Endothelial cell (in vitro differentiated cells): ENCODE data around the gene TLDC2. TPM values are rescaled to one million over a fixed set of nuclear protein-coding genes. Genes with fewer than 3 reads are reported as not detected.

ENCODE experiments used
- DNase-seq: peaks from one replicate; pipeline ENCODE4 v3.0.0; 2021; ENCODE audit warnings: low spot score
- H3K27ac Mint-ChIP-seq: one replicate; pipeline ENCODE4 v1.8.0; 2021; ENCODE audit warnings: mixed read lengths, inconsistent platforms; ENCODE audit not compliant: unreplicated experiment
- H3K27me3 Mint-ChIP-seq: one replicate; pipeline ENCODE4 v1.8.0; 2021; ENCODE audit warnings: mild to moderate bottlenecking, moderate library complexity, mixed read lengths, inconsistent platforms; ENCODE audit not compliant: unreplicated experiment
- H3K36me3 Mint-ChIP-seq: one replicate; pipeline ENCODE4 v1.8.0; 2021; ENCODE audit warnings: mild to moderate bottlenecking, low read depth, mixed read lengths, inconsistent platforms; ENCODE audit not compliant: unreplicated experiment
- H3K4me1 Mint-ChIP-seq: one replicate; pipeline ENCODE4 v1.8.0; 2021; ENCODE audit warnings: mild to moderate bottlenecking, mixed read lengths, inconsistent platforms; ENCODE audit not compliant: unreplicated experiment
- H3K4me3 Mint-ChIP-seq: one replicate; pipeline ENCODE4 v1.8.0; 2021; ENCODE audit warnings: mild to moderate bottlenecking, mixed read lengths, inconsistent platforms; ENCODE audit not compliant: unreplicated experiment
- H3K9me3 Mint-ChIP-seq: one replicate; pipeline ENCODE4 v1.8.0; 2021; ENCODE audit warnings: mixed read lengths, inconsistent platforms; ENCODE audit not compliant: unreplicated experiment
- total RNA-seq: library from RNA; stranded (reverse); fragmentation: NEBNext Ultra II Directional; extraction: Animal tissue kit (Norgen Biotek cat#: 25700); gene quantifications from one replicate; pipeline ENCODE4 v1.2.1, GENCODE V29; 2021; ENCODE audit not compliant: unreplicated experiment
- TF ChIP-seq, protein P1 (sequence below): fragments of 200-600 bp; sonication (generic); IDR thresholded peaks from one replicate; pipeline ENCODE4 v1.5.0; 2021; ENCODE audit warnings: antibody characterized with exemption; ENCODE audit not compliant: unreplicated experiment

Gene TLDC2
- total RNA-seq, 1 donor from 2014 or later = not detected

DNA sequence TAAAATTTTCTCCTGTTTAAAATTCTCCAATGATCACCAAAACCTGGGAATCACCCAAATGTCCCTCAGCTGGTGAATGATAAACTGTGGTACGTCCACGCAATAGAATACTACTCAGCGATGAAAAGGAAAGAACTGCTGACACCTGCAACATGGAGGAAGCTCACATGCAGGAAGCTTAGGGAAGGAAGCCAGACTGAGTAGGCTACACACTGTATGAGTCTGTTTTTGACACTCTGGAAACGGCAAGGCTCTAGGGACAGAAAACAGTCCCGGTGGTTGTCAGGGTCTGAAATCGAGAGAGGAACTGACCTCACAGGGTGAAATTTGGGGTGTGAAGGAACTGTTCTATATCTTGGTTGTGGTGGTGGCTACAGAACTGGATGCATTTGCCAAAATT, 25.2 kb upstream of the TLDC2 start:
- H3K4me1 Mint-ChIP-seq = peaks cover 18% of the 10 kb centered on the region
- H3K4me3 Mint-ChIP-seq = no peak overlapping the region
- H3K9me3 Mint-ChIP-seq = no peaks in the 10 kb centered on the region
- no peaks in the 10 kb centered on the region for H3K36me3 Mint-ChIP-seq
- peaks cover 4% of the 10 kb centered on the region for H3K27me3 Mint-ChIP-seq
- DNase-seq = no peak
- TF ChIP-seq, protein P1, sequence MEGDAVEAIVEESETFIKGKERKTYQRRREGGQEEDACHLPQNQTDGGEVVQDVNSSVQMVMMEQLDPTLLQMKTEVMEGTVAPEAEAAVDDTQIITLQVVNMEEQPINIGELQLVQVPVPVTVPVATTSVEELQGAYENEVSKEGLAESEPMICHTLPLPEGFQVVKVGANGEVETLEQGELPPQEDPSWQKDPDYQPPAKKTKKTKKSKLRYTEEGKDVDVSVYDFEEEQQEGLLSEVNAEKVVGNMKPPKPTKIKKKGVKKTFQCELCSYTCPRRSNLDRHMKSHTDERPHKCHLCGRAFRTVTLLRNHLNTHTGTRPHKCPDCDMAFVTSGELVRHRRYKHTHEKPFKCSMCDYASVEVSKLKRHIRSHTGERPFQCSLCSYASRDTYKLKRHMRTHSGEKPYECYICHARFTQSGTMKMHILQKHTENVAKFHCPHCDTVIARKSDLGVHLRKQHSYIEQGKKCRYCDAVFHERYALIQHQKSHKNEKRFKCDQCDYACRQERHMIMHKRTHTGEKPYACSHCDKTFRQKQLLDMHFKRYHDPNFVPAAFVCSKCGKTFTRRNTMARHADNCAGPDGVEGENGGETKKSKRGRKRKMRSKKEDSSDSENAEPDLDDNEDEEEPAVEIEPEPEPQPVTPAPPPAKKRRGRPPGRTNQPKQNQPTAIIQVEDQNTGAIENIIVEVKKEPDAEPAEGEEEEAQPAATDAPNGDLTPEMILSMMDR = no peak
- H3K27ac Mint-ChIP-seq = no peak overlapping the region

DNA sequence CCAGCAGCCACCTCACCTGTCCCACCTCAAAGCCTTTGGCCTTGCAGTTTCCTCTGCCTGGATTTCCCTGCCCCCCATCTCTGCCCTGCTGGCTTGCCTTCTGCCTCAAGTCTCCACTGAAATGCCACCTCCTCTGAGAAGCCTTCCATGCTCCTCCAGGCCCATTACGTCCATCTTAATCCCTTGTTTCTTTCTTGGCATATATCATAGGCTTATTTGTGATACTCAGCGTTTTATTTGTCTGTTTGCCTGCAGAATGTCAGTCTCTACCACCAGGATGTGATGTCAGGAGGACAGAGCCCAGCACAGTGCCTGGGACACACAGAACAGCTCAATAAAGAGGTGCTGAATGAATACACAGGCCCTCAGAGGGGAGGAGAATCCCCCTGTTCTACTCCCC, 24.4 kb upstream of the TLDC2 start:
- TF ChIP-seq, protein P1 = no peak
- DNase-seq = no peak
- Mint-ChIP-seq H3K4me3 (no peak overlapping the region), H3K27ac (no peak overlapping the region), H3K4me1 (peaks cover 24% of the 10 kb centered on the region), H3K27me3 (peaks cover 8% of the 10 kb centered on the region), H3K9me3 (no peaks in the 10 kb centered on the region), H3K36me3 (no peaks in the 10 kb centered on the region)

DNA sequence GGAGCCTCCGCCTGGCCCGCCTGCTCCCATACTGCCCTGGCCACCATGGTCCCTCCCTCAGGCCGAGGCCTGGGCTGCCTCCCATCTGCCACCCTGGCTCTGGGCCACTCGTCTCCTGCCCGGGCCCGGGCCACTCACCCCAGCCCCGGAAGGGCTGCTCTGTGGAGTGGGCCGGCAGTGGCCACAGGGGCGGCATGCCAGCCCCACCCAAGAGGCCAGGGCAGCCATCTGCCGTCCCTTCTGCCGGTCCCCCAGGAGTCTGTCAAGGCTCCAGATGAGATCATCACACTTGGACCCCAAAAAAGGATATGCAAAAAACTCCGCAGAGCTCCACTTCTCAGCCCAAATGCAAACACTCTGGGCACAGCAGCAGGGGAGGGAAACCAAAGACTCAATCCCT, 23.8 kb upstream of the TLDC2 start:
- Mint-ChIP-seq H3K4me3 (no peak overlapping the region), H3K9me3 (no peaks in the 10 kb centered on the region), H3K27me3 (peaks cover 8% of the 10 kb centered on the region), H3K4me1 (peaks cover 31% of the 10 kb centered on the region), H3K36me3 (peaks cover 5% of the 10 kb centered on the region), H3K27ac (no peak overlapping the region)
- TF ChIP-seq, protein P1 = no peak
- no peak for DNase-seq

DNA sequence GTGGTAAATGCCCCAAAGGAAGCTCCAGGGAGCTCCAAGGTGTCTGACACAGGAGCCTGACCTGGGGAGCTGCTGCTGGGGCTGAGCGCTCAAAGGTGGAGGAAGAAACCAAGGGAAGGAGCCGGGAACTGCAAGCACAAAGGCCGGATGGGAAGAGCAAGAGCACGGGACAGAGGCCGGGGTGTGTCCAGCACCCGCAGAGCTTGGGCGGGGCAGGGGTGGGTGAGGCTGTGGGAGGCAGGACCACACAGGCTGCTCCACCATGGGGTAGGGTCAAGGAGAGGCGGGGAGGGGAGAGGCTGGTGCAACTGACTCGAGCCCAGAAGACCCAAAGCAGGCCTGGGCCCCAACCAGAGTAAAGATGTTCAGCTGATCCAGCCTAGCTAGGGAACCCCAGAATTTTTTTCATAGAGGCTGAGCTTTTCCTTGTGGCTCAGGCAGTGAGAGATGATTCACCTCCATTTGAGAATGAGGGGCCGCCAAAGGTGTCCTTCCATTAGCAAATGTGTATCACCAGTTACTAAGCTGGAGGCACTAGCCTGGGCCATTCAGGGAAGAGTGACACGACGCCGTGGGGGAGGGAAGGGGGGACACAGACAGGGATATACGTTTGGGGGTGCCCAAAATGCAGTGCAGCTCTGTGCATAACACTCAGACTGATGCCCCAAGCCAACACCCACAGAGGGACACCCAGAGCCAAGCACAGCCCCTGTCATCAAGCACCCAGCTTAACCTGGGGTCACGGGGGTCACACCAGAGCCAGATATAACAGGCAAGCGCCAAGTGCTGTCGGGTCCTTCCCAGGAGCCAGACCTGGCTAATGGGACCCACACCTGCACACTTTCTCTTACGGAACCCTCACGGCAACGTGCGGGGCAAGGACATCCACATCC, 21.3 kb upstream of the TLDC2 start:
- H3K4me3 Mint-ChIP-seq = no peak overlapping the region
- peaks cover 14% of the 10 kb centered on the region for H3K27me3 Mint-ChIP-seq
- no peak for DNase-seq
- H3K9me3 Mint-ChIP-seq = no peaks in the 10 kb centered on the region
- TF ChIP-seq, protein P1 = no peak
- peaks cover 53% of the 10 kb centered on the region for H3K4me1 Mint-ChIP-seq
- peaks cover 7% of the 10 kb centered on the region for H3K36me3 Mint-ChIP-seq
- no peak overlapping the region for H3K27ac Mint-ChIP-seq

DNA sequence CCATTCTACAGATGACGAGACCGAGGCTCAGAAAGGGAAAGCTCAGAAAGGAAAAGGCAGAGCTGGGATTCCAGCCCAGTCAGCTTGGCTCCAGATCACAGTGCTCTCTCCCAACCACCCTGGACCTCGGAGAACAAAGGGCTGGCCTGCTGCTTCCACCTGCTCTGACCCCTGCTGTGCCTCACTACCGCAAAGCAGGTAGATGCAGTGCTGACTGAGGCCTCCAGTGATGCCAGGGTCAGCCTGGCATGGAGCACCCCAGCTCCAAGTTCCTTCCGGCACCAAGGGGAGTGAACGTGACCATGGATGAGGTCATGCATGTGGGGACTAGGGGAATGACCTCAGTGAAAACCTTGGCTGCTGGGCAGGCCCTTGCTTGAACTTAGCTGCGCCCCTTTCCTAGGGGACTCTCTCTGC, 20.7 kb upstream of the TLDC2 start:
- Mint-ChIP-seq H3K36me3 (peaks cover 7% of the 10 kb centered on the region), H3K27me3 (peaks cover 14% of the 10 kb centered on the region), H3K27ac (no peak overlapping the region), H3K4me1 (peaks cover 59% of the 10 kb centered on the region), H3K9me3 (no peaks in the 10 kb centered on the region), H3K4me3 (no peak overlapping the region)
- DNase-seq = no peak
- TF ChIP-seq, protein P1 = no peak
